GM21529 (cell line): Measurements from ENCODE around the gene ADAP1.

Experiments
- ATAC-seq: cut with Tn5 transposase; IDR thresholded peaks from one replicate; pipeline ENCODE4 v1.9.1; 2021; ENCODE audit not compliant: unreplicated experiment

ADAP1 gene

GRCh38 chr7:988963-989529, 34.6 kb upstream of the ADAP1 start:
- no peak for ATAC-seq

GRCh38 chr7:988426-988911, 34.0 kb upstream of the ADAP1 start:
- ATAC-seq = no peak

GRCh38 chr7:987909-988308, 33.4 kb upstream of the ADAP1 start:
- ATAC-seq = no peak

GRCh38 chr7:986766-987751, 32.6 kb upstream of the ADAP1 start:
- ATAC-seq = no peak

- ATAC-seq = no peak
These were observed 31.6 kb upstream of the ADAP1 start for GRCh38 chr7:985915-986741.

GRCh38 chr7:985127-985416, 30.6 kb upstream of the ADAP1 start:
- no peak for ATAC-seq

- ATAC-seq = no peak
These were observed 30.1 kb upstream of the ADAP1 start for GRCh38 chr7:984361-985126.

- no peak for ATAC-seq
These were observed 29.2 kb upstream of the ADAP1 start for GRCh38 chr7:983616-984071.

- ATAC-seq = no peak
These were observed 28.6 kb upstream of the ADAP1 start, which contains the start of gene CYP2W1 for GRCh38 chr7:983004-983615. TSS of gene CYP2W1 (plus strand) at chr7:983181. CDS start at chr7:983212, 31 bp downstream.

GRCh38 chr7:982511-983003, 28.1 kb upstream of the ADAP1 start:
- no peak for ATAC-seq

- no peak for ATAC-seq
These were observed 27.5 kb upstream of the ADAP1 start for GRCh38 chr7:981793-982510.

- no peak for ATAC-seq
These were observed 25.5 kb upstream of the ADAP1 start for GRCh38 chr7:979886-980571.

GRCh38 chr7:979151-979550, 24.7 kb upstream of the ADAP1 start:
- no peak for ATAC-seq

GRCh38 chr7:978416-979091, 24.1 kb upstream of the ADAP1 start:
- no peak for ATAC-seq

- ATAC-seq = no peak
These were observed 23.5 kb upstream of the ADAP1 start for GRCh38 chr7:978049-978346.

- peak; percentile 31 for ATAC-seq
These were observed 23.0 kb upstream of the ADAP1 start for GRCh38 chr7:977326-978048.

- ATAC-seq = no peak
These were observed 22.4 kb upstream of the ADAP1 start for GRCh38 chr7:976901-977325.
